SK-N-MC (cell line): ENCODE results near the gene KRTAP3-2.

Source experiments
- DNase-seq: peaks from one replicate; pipeline ENCODE4 v3.0.0-alpha.2; 2011; ENCODE audit warnings: low read depth, low spot score
- H3K27ac ChIP-seq: fragments of 200-600 bp; sonication (generic); 2 replicates; pipeline ENCODE4 v1.5.1; 2016; ENCODE audit warnings: mixed run types
- H3K36me3 ChIP-seq: fragments of 200-600 bp; sonication (generic); 2 replicates; pipeline ENCODE4 v1.6.1; 2017; ENCODE audit warnings: antibody characterized with exemption, low read length, mixed read lengths; ENCODE audit not compliant: insufficient read depth
- H3K4me3 ChIP-seq: fragments of 200-600 bp; sonication (generic); 2 replicates; pipeline ENCODE4 v1.5.1; 2016
- H3K9ac ChIP-seq: fragments of 200-600 bp; sonication (generic); 2 replicates; pipeline ENCODE4 v1.8.0; 2017; ENCODE audit warnings: mixed run types, mixed read lengths; ENCODE audit not compliant: insufficient read length
- H3K9me3 ChIP-seq: fragments of 200-600 bp; sonication (generic); 2 replicates; pipeline ENCODE4 v1.6.1; 2017; ENCODE audit warnings: low read depth, mild to moderate bottlenecking, antibody characterized with exemption, low read length, moderate library complexity, mixed read lengths
- EZH2 ChIP-seq: fragments of 200-600 bp; sonication (generic); IDR thresholded peaks from one replicate; pipeline ENCODE4 v1.6.1; 2017; ENCODE audit warnings: antibody characterized with exemption
- FOXP2 ChIP-seq: optimal IDR thresholded peaks from 2 replicates; pipeline ENCODE3; 2011; ENCODE audit warnings: mild to moderate bottlenecking, moderate library complexity; ENCODE audit not compliant: insufficient read depth; ENCODE audit errors: extremely low read length, control extremely low read depth
- POLR2AphosphoS5 ChIP-seq: IDR thresholded peaks from 2 replicates; pipeline ENCODE4 v1.6.1; 2012; ENCODE audit warnings: mild to moderate bottlenecking, low read depth, low read length, borderline replicate concordance

Gene KRTAP3-2

DNA sequence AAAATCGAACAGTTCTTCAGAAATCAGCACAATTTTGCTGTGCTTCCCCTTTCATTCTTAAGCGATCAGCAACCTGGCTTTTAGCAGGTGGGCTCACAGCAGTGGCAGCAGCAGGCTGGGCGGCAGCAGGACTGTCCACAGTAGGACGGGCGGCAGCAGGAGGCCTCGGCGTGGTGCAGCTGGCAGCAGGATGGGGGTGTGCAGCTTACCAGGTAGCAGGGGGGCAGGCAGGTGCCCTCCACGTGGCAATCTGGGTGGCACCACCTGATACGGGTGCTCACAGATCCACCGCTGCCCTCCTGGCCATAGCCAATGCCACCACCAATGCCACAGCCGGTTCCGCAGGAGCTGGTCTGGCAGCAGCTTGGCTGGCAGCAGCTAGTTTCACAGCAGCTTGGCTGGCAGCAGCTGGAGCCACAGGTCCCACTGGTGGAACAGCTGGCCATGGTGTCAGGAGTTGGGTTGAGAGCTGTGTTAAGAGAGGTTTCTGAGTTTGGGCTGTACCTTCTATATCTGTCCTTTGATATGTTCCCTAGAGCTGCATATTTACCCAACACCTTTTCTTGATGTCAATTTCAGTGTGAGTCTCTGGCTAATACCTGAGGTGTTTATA lies 30.0 kb upstream of the KRTAP3-2 start, which contains the start of gene KRTAP1-4:
KRTAP1-4 (minus strand) TSS at position 563 of the 613 bp plus-strand sequence; CDS start at position 446, 117 bp downstream.
- no peak within 1 kb of the TSS for H3K27ac ChIP-seq
- TF ChIP-seq EZH2: no peak
- no peak for TF ChIP-seq POLR2AphosphoS5
- TF ChIP-seq FOXP2: no peak
- no peak within 1 kb of the TSS for H3K9ac ChIP-seq
- no peaks in the 10 kb centered on the region for H3K36me3 ChIP-seq
- H3K9me3 ChIP-seq: no peaks in the 10 kb centered on the region
- DNase-seq: no peak
- H3K4me3 ChIP-seq: no peak within 1 kb of the TSS

DNA sequence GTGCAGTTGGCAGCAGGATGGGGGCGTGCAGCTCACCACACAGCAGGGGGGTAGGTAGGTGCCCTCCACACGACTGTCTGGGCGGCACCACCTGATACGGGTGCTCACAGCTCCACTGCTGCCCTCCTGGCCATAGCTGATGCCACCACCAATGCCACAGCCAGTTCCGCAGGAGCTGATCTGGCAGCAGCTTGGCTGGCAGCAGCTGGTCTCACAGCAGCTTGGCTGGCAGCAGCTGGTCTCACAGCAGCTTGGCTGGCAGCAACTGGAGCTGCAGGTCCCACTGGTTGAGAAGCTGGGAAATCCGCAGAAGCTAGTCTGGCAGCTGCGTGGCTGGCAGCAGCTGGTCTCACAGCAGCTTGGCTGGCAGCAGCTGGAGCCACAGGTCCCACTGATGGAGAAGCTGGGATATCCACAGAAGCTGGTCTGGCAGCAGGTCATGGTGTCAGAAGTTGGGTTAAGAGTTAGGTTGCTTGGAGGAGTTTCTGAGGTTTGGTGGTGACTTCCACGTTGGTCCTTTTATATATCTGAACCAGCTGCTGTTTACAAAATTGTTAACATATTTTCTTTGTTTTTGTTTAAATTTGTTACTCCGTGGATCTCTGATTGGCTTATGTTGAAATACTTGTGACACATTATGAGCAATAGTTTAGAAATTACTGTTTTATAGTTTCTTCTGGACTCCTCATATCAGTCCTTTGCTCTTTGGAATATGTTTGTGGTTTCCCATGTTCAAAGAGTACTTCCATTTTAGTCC lies 27.2 kb upstream of the KRTAP3-2 start, which contains the start of gene KRTAP1-5:
KRTAP1-5 (minus strand) TSS at position 494 of the 757 bp plus-strand sequence; CDS start at position 441, 53 bp downstream.
- Histone ChIP-seq H3K36me3 (no peaks in the 10 kb centered on the region), H3K9me3 (no peaks in the 10 kb centered on the region), H3K27ac (no peak within 1 kb of the TSS), H3K4me3 (no peak within 1 kb of the TSS), H3K9ac (no peak within 1 kb of the TSS)
- TF ChIP-seq POLR2AphosphoS5 (no peak), FOXP2 (no peak), EZH2 (no peak)
- DNase-seq: no peak

DNA sequence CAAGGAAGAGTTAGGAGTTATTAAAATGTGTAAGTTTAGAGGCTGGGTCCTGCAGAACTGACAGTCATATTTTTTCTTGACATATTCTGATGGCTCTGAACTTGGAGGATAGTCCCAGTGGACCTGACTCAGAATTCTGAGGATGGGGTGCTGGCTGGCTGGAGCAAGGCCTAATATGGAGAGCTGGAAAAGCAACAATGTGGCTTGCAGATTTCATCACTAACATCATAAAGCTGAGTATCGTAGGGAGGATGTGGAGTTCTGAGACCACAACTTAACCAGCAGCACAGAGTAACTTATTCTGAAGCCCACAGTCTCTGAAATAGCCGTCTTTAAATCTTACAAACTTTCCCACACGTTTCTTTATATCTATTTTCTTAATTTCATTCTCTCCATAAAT lies 25.0 kb upstream of the KRTAP3-2 start:
- H3K9ac ChIP-seq: no peak overlapping the region
- H3K36me3 ChIP-seq: no peaks in the 10 kb centered on the region
- DNase-seq: no peak
- no peak overlapping the region for H3K4me3 ChIP-seq
- H3K9me3 ChIP-seq: no peaks in the 10 kb centered on the region
- TF ChIP-seq POLR2AphosphoS5 (no peak), EZH2 (no peak), FOXP2 (no peak)
- H3K27ac ChIP-seq: no peak overlapping the region

DNA sequence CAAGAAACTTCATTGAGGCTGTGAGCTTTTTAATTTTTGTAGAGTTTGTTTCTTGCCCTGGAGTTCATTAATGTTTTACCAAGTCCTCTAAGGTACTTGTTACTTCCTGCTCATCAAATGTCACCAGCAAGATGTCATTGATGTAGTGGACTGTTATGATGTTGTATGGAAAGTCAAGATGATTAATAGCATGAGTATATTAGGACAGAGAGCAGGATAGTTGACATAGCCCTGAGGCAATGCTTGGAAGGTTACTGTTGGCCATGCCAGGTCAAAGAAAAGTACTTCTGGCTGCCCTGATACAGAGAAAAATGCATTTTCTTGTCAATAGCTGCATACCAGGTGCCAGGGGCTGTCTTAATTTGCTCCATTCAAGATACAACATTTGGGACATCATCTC lies 20.6 kb upstream of the KRTAP3-2 start:
- Histone ChIP-seq H3K4me3 (no peak overlapping the region), H3K9me3 (no peaks in the 10 kb centered on the region), H3K36me3 (no peaks in the 10 kb centered on the region), H3K27ac (no peak overlapping the region), H3K9ac (no peak overlapping the region)
- no peak for TF ChIP-seq EZH2
- TF ChIP-seq POLR2AphosphoS5: no peak
- TF ChIP-seq FOXP2: no peak
- no peak for DNase-seq

DNA sequence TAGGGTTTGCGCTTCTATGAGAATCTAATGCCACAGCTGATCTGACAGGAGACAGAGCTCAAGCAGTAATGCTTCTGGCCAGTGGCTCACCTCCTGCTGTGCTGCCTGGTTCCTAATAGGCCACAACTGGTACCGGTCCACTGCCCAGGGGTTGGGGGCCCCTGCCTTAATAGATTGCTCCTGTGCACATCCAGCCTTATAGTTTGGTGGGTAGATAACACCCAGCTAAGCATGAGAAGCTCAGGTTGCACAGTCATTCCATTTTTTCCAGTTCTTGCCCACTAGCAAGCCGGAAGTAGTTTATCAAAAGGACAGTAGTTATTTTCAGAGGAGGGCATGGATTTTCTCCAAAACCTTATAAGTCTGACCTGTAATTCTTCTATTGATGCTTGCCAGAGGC lies 19.7 kb upstream of the KRTAP3-2 start:
- Histone ChIP-seq H3K4me3 (no peak overlapping the region), H3K27ac (no peak overlapping the region), H3K9me3 (no peaks in the 10 kb centered on the region), H3K36me3 (no peaks in the 10 kb centered on the region), H3K9ac (no peak overlapping the region)
- TF ChIP-seq FOXP2: no peak
- no peak for TF ChIP-seq EZH2
- no peak for TF ChIP-seq POLR2AphosphoS5
- DNase-seq: no peak

DNA sequence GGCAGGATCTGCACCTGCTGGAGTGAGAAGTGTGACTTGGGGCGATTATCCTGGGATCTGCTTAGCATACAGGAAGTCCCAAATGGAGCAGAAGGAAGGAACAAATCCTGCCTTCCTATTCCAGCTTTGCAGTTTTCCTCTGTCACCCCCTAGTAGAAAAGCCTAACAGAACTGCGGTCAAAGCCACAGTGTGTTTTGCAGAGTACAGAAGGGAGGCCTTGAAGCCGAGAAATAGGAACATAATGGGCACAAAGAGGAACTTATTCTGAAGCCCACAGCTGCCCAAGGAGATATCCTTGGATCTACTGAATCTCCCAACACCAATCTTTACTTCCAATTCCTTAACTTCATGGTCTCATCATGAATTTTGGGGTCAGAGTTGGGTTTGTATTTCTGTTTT lies 18.8 kb upstream of the KRTAP3-2 start:
- TF ChIP-seq FOXP2 (no peak), EZH2 (no peak), POLR2AphosphoS5 (no peak)
- Histone ChIP-seq H3K4me3 (no peak overlapping the region), H3K27ac (no peak overlapping the region), H3K36me3 (no peaks in the 10 kb centered on the region), H3K9ac (no peak overlapping the region), H3K9me3 (no peaks in the 10 kb centered on the region)
- no peak for DNase-seq

DNA sequence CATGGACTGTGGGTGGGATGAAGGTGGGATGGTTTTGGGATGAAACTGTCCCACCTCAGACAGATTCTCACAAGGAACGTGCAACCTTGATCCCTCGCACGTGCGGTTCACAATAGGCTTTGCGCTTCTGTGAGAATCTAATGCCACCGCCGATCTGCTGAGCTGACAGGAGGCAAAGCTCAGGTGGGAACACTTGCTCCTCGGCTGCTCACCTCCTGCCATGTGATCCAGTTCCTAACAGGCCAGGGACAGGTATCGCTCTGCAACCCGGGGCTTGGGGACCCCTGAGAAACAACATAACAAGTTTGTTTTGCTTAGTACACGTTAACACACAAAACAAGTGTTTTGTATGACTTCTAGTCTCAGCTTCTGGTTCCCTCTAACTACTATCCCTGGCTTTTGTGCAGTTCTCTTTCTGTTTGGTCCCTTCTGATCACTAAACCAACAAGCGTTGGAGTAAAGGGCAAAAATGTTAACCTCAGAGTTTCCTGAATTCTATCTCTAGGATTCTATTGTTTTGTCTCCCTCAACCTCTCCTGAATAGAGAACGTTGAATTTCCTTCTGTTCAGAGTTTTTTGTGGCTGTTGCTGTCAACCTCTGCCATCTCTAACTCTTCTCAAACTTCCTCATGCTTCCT lies 17.0 kb upstream of the KRTAP3-2 start:
- no peaks in the 10 kb centered on the region for H3K9me3 ChIP-seq
- H3K27ac ChIP-seq: no peak overlapping the region
- DNase-seq: no peak
- H3K9ac ChIP-seq: no peak overlapping the region
- no peak overlapping the region for H3K4me3 ChIP-seq
- no peaks in the 10 kb centered on the region for H3K36me3 ChIP-seq
- no peak for TF ChIP-seq FOXP2
- TF ChIP-seq POLR2AphosphoS5: no peak
- no peak for TF ChIP-seq EZH2

DNA sequence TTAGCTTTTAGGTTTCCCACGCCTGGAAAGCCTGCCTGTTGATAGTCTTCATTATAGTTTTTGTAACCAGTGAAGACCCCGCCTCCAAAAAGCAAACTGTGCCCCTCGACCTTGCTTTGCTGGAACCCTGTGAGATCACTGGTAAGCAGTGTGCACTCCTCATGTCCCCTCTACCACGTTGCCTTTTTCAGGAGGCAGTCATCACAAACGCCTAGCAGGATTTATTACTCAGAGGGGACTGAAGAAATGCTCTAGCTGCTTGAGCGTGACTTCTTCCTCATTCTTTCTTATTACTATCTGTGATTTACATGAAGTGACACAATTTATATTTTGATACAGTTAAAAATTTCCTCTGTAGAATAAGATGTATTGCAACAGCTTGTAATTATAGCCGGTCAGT lies 15.7 kb upstream of the KRTAP3-2 start:
- no peaks in the 10 kb centered on the region for H3K9me3 ChIP-seq
- TF ChIP-seq POLR2AphosphoS5 (no peak), EZH2 (no peak), FOXP2 (no peak)
- no peak overlapping the region for H3K9ac ChIP-seq
- no peak overlapping the region for H3K4me3 ChIP-seq
- H3K27ac ChIP-seq: no peak overlapping the region
- H3K36me3 ChIP-seq: no peaks in the 10 kb centered on the region
- no peak for DNase-seq

DNA sequence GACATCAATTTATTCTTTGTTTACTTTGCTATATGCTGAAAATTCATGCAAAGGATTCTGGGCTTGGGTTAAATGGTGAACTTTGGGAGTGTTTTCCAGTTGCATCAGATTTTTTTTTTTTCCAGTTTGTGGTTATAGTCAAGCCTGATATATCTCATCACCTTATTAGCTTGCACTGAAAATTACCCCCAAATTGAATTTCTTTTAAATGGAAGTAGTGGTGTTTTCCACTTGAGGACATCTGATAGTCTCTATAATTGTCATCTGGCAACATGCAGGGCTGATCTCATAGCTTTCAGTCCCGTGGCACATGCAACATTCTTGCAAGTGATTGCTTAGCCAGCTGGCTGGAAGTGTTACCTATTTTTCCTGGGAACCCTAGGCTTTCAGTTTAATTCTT lies 13.9 kb upstream of the KRTAP3-2 start:
- Histone ChIP-seq H3K4me3 (peak overlapping the region; percentile 23), H3K27ac (peak overlapping the region; percentile 95), H3K36me3 (no peaks in the 10 kb centered on the region), H3K9me3 (no peaks in the 10 kb centered on the region), H3K9ac (peak overlapping the region; percentile 51)
- DNase-seq: no peak
- TF ChIP-seq POLR2AphosphoS5 (no peak), EZH2 (no peak), FOXP2 (no peak)
